ENCODE data around the gene TGM1. TPM values are rescaled to one million over a fixed set of nuclear protein-coding genes. Genes with fewer than 3 reads are reported as not detected.

TGM1 gene
- polyA plus RNA-seq, 2 of the 4 experiments (the other 2 are of a cell fraction): 0.61 to 1.3 TPM

GRCh38 chr14:24270537-24271133, 7.7 kb upstream of the TGM1 start:
- WGBS (ENCODE audit: missing lambda C conversion rate): 24% methylated on average over 10 of the region's 13 CpGs
- Histone ChIP-seq H3K4me2 (peak overlapping the region; percentile 85), H3K9me3 (no peaks in the 10 kb centered on the region), H3K27ac (peak overlapping the region; percentile 89 to 97), H3K4me3 (peak overlapping the region; percentile 59), H3K4me1 (0 out of 3 replicates have a peak, but pooled peaks cover 5% of the 10 kb centered on the region)
- CTCF ChIA-PET: interaction anchor here (1.0 to 34.0 kb wide), 15 partner anchors 9 to 167 kb away, joined by 3 to 469 read pairs (median 5); partner anchors contain the start of genes CIDEB, DHRS1, LTB4R and LTB4R2
- DNase-seq (ENCODE audit: low read depth in 1 of 2, low spot score in 1 of 2) (no peak), FAIRE-seq (no peak), ATAC-seq (peak; percentile 51 to 69)
- TF ChIP-seq CHD4 (IDR thresholded peaks at IDR 0.05; ENCODE audit: borderline replicate concordance): peak; percentile 70; the same call in 1 of the 2 replicates
- TF ChIP-seq HES2 (IDR thresholded peaks at IDR 0.05): no peak
- TF ChIP-seq KDM1A (IDR thresholded peaks at IDR 0.05; ENCODE audit: low read depth): peak; percentile 89
- no peak for TF ChIP-seq TP53 (CRISPR knock-in tag; IDR thresholded peaks at IDR 0.05)
- no peak for TF ChIP-seq EHMT2 (IDR thresholded peaks at IDR 0.05; ENCODE audit: low read depth)
- TF ChIP-seq HDAC2 (IDR thresholded peaks at IDR 0.05): peak; percentile 86; the same call in 1 of the 2 replicates
- no peak for TF ChIP-seq HMGXB4 (CRISPR knock-in tag; IDR thresholded peaks at IDR 0.05; ENCODE audit: borderline replicate concordance)
- no peak for TF ChIP-seq NR3C1 (IDR thresholded peaks at IDR 0.05)
- no peak for TF ChIP-seq GATA3 (IDR thresholded peaks at IDR 0.05; ENCODE audit: borderline replicate concordance)
- no peak for TF ChIP-seq RFX5 (IDR thresholded peaks at IDR 0.05)
- POLR2A ChIA-PET: interaction anchor here (0.6 to 1.9 kb wide), 22 partner anchors 9 to 170 kb away, joined by 3 to 53 read pairs (median 4); partner anchors contain the start of genes CBLN3, CHMP4A, CIDEB and DHRS1

- DNase-seq (ENCODE audit: low read depth in 1 of 2, low spot score in 1 of 2): no peak
- TF ChIP-seq PHF8 (IDR thresholded peaks at IDR 0.05; ENCODE audit: borderline replicate concordance, low read depth) (no peak), NFE2L2 (conservative IDR thresholded peaks at IDR 0.05; ENCODE audit: low read length) (no peak), ZNF302 (CRISPR knock-in tag; IDR thresholded peaks at IDR 0.05) (no peak), MAFK (IDR thresholded peaks at IDR 0.05; ENCODE audit: partially characterized antibody) (no peak), CBX2 (IDR thresholded peaks at IDR 0.05; ENCODE audit: borderline replicate concordance, low read depth) (no peak)
- H3K4me3 ChIP-seq: no peak overlapping the region
- H3K27ac ChIP-seq: no peak overlapping the region
- FAIRE-seq: no peak
- H3K9me3 ChIP-seq: no peaks in the 10 kb centered on the region
- peak overlapping the region; percentile 85; the same call in 2 of the 3 replicates for H3K4me2 ChIP-seq
- H3K4me1 ChIP-seq: 0 out of 3 replicates have a peak, but pooled peaks cover 5% of the 10 kb centered on the region
- ChIA-PET POLR2A (interaction anchor here (0.6 to 1.9 kb wide), 7 partner anchors 10 to 54 kb away, joined by 3 to 14 read pairs (median 5); partner anchors contain the start of genes CIDEB, DHRS1, MDP1 and NOP9), CTCF (interaction anchor here (0.6 to 34.0 kb wide), 10 partner anchors 13 to 166 kb away, joined by 3 to 469 read pairs (median 5); partner anchors contain the start of genes CIDEB, DHRS1, IRF9 and LTB4R)
- WGBS (ENCODE audit: missing lambda C conversion rate): 93% methylated on average over 14 of the region's 14 CpGs
- ATAC-seq: no peak
These were observed 7.0 kb upstream of the TGM1 start for GRCh38 chr14:24269910-24270536.

GRCh38 chr14:24269368-24269767, 6.4 kb upstream of the TGM1 start:
- no peak for FAIRE-seq
- H3K4me2 ChIP-seq: no peak overlapping the region
- POLR2A ChIA-PET: interaction anchor here (0.6 to 1.4 kb wide), 2 partner anchors 11 to 27 kb away, joined by 4 to 7 read pairs; partner anchors contain the start of gene TINF2
- TF ChIP-seq NFE2L2 (conservative IDR thresholded peaks at IDR 0.05; ENCODE audit: low read length) (no peak), ZNF302 (CRISPR knock-in tag; IDR thresholded peaks at IDR 0.05) (no peak), KDM1A (IDR thresholded peaks at IDR 0.05; ENCODE audit: low read depth) (no peak), RCOR1 (IDR thresholded peaks at IDR 0.05; ENCODE audit: low read depth, low read length) (no peak), E2F6 (IDR thresholded peaks at IDR 0.05; ENCODE audit: borderline replicate concordance, low read depth) (no peak), HDAC2 (IDR thresholded peaks at IDR 0.05) (no peak), CHD2 (IDR thresholded peaks at IDR 0.05; ENCODE audit: low read length, partially characterized antibody) (no peak), BCL3 (IDR thresholded peaks at IDR 0.05) (no peak), ZSCAN20 (CRISPR knock-in tag; IDR thresholded peaks at IDR 0.05) (no peak), HOXB5 (CRISPR knock-in tag; IDR thresholded peaks at IDR 0.05) (no peak)
- no peak overlapping the region for H3K27ac ChIP-seq
- ATAC-seq: no peak
- CTCF ChIA-PET: interaction anchor here (0.6 to 34.0 kb wide), 7 partner anchors 14 to 167 kb away, joined by 3 to 469 read pairs (median 4); partner anchors contain the start of genes CIDEB, DHRS1, IRF9 and LTB4R
- no peaks in the 10 kb centered on the region for H3K9me3 ChIP-seq
- DNase-seq (ENCODE audit: low read depth in 1 of 2, low spot score in 1 of 2): no peak
- no peak overlapping the region for H3K4me3 ChIP-seq
- 94% methylated on average over 8 of the region's 8 CpGs for WGBS (ENCODE audit: missing lambda C conversion rate)
- H3K4me1 ChIP-seq: 0 out of 3 replicates have a peak, but pooled peaks cover 5% of the 10 kb centered on the region
